Sigmoid colon (tissue), 7 donors: ENCODE data around the gene BST1. TPM values are rescaled to one million over a fixed set of nuclear protein-coding genes. Genes with fewer than 3 reads are reported as not detected.

Experiments
- DNase-seq: peaks from one replicate; pipeline ENCODE4 v3.0.0-alpha.2; 2019
- H3K27ac ChIP-seq, 4 donors: fragments of 200-600 bp; sonication (generic); one replicate each; pipeline ENCODE4 v1.5.1; 2016 to 2019; ENCODE audit warnings: mild to moderate bottlenecking in 1 of 4
- H3K27me3 ChIP-seq, 3 donors: fragments of 200-600 bp; sonication (generic); one replicate each; pipeline ENCODE4 v1.5.1; 2019; ENCODE audit warnings: mild to moderate bottlenecking in 1 of 3
- H3K36me3 ChIP-seq, 4 donors: fragments of 200-600 bp; sonication (generic); one replicate each; pipeline ENCODE4 v1.5.1; 2016 to 2019
- H3K4me1 ChIP-seq, 4 donors: fragments of 200-600 bp; sonication (generic); one replicate each; pipeline ENCODE4 v1.5.1; 2017 to 2019
- H3K4me3 ChIP-seq, 4 donors: fragments of 200-600 bp; sonication (generic); one replicate each; pipeline ENCODE4 v1.5.1; 2017 to 2019; ENCODE audit warnings: mild to moderate bottlenecking in 2 of 4, moderate library complexity in 1 of 4
- H3K9me3 ChIP-seq, 4 donors: fragments of 200-600 bp in 3 of 4; sonication (generic) in 3 of 4; one replicate each; pipeline versions ENCODE4 v1.5.1 to v1.6.1; 2013 to 2019
- EP300 ChIP-seq, 4 donors: sonication (generic); formaldehyde crosslinking; IDR thresholded peaks; one replicate each; pipeline ENCODE4 v1.6.1; 2017; ENCODE audit warnings: antibody characterized with exemption in 4 of 4
- POLR2A ChIP-seq, 2 donors: fragments of 450-650 bp; IDR thresholded peaks; one replicate each; pipeline ENCODE4 v1.6.1; 2016; ENCODE audit warnings: antibody characterized with exemption in 2 of 2, mild to moderate bottlenecking in 2 of 2, moderate library complexity in 2 of 2
- POLR2AphosphoS5 ChIP-seq, 4 donors: sonication (generic); formaldehyde crosslinking; IDR thresholded peaks; one replicate each; pipeline ENCODE4 v1.6.1; 2017; ENCODE audit warnings: antibody characterized with exemption in 4 of 4
- WGBS, 2 donors: extraction: QIAGEN DNeasy Blood & Tissue Kit; methylation state at CpG; one replicate each; pipeline ENCODE4 v1.1.7; 2013; 5-methylcytosine and 5-hydroxymethylcytosine counted together
- intact Hi-C: fragments of 100-400 bp; cut with DNase I; formaldehyde crosslinking; loops from one replicate; pipeline ENCODE4 v1.15.1; 2023
- polyA plus RNA-seq, 3 donors: library from polyadenylated mRNA; stranded (reverse); fragments of 200-250 nt; gene quantifications; one replicate each; pipeline ENCODE4 v1.2.3, GENCODE V29; 2013
- total RNA-seq, 4 donors: library from RNA; depleted of rRNA; stranded (reverse); fragments of >200 nt; gene quantifications; one replicate each; pipeline ENCODE4 v1.1.0, GENCODE V29; 2016
- TF ChIP-seq, protein P1 (sequence below), 4 experiments: fragments of 450-650 bp in 3 of 4; fragments of 200-600 bp in 1 of 4; IDR thresholded peaks; one replicate each; pipeline ENCODE4 v1.5.1; 2016 to 2019; ENCODE audit warnings: antibody characterized with exemption in 4 of 4, mild to moderate bottlenecking in 3 of 4, moderate library complexity in 2 of 4
- donor health status: healthy with polysubstance abuse.
- donor health status: Bipolar disorder and iron deficiency.
- donor health status: healthy.

The BST1 gene
- total and polyA plus RNA-seq, 7 donors = 4.8 to 11.8 (median 5.4) TPM

DNA sequence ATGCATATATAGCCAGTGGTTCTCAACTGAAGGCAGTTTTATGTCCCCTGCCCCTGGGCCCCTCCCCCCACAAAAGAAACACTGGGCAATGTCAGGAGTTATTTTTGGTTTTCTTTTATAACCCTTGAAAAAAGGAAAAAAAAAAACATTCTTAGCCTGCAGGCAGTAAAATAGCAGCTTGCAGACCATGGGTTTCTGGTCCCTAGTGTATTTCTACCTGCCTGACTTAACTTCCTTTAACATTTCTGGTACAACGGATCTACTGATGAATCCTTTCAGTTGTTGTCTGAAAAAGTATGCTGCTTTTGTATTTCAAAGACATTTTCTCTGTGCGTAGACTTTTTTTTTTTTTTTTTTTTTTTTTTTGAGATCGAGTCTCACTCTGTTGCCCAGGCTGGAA lies 32.3 kb upstream of the BST1 start:
- Histone ChIP-seq H3K4me3 (no peak overlapping the region), H3K4me1 (no peaks in the 10 kb centered on the region), H3K27me3 (no peaks in the 10 kb centered on the region), H3K36me3 (no peaks in the 10 kb centered on the region), H3K27ac (no peak overlapping the region), H3K9me3 (no peaks in the 10 kb centered on the region)
- no peak for TF ChIP-seq EP300 (IDR thresholded peaks at IDR 0.05)
- TF ChIP-seq, protein P1, sequence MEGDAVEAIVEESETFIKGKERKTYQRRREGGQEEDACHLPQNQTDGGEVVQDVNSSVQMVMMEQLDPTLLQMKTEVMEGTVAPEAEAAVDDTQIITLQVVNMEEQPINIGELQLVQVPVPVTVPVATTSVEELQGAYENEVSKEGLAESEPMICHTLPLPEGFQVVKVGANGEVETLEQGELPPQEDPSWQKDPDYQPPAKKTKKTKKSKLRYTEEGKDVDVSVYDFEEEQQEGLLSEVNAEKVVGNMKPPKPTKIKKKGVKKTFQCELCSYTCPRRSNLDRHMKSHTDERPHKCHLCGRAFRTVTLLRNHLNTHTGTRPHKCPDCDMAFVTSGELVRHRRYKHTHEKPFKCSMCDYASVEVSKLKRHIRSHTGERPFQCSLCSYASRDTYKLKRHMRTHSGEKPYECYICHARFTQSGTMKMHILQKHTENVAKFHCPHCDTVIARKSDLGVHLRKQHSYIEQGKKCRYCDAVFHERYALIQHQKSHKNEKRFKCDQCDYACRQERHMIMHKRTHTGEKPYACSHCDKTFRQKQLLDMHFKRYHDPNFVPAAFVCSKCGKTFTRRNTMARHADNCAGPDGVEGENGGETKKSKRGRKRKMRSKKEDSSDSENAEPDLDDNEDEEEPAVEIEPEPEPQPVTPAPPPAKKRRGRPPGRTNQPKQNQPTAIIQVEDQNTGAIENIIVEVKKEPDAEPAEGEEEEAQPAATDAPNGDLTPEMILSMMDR (IDR thresholded peaks at IDR 0.05) = no peak
- no peak for TF ChIP-seq POLR2A (IDR thresholded peaks at IDR 0.05)
- TF ChIP-seq POLR2AphosphoS5 (IDR thresholded peaks at IDR 0.05) = no peak
- intact Hi-C loops = no loop called here
- DNase-seq = no peak
- 71 to 98% methylated on average over 3 of the region's 3 CpGs for WGBS, 2 donors

DNA sequence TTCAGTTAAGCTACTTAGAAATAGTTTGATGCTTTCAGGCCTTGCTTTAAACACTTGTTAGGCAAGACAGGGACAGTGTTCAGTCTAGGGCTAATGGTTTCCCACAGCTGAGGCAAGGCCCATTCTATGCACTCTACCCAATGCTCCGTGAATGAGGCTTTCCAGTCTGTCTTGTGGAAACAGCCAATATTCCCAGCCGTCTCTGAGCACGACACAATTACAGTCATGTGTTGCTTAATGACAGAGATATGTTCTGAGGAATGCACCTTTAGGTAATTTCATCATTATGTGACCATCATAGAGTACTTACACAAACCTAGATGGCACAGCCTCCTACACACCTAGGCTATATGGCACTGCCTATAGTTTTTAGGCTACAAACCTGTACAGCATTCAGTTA lies 30.8 kb upstream of the BST1 start:
- intact Hi-C loops = no loop called here
- Histone ChIP-seq H3K27ac (no peak overlapping the region), H3K4me1 (no peaks in the 10 kb centered on the region), H3K4me3 (no peak overlapping the region), H3K27me3 (no peaks in the 10 kb centered on the region), H3K36me3 (no peaks in the 10 kb centered on the region), H3K9me3 (no peaks in the 10 kb centered on the region)
- 96 to 97% methylated on average over 3 of the region's 3 CpGs for WGBS, 2 donors
- TF ChIP-seq EP300 (IDR thresholded peaks at IDR 0.05) (no peak), POLR2AphosphoS5 (IDR thresholded peaks at IDR 0.05) (no peak), POLR2A (IDR thresholded peaks at IDR 0.05) (no peak)
- TF ChIP-seq, protein P1 (IDR thresholded peaks at IDR 0.05) = no peak
- DNase-seq = no peak

DNA sequence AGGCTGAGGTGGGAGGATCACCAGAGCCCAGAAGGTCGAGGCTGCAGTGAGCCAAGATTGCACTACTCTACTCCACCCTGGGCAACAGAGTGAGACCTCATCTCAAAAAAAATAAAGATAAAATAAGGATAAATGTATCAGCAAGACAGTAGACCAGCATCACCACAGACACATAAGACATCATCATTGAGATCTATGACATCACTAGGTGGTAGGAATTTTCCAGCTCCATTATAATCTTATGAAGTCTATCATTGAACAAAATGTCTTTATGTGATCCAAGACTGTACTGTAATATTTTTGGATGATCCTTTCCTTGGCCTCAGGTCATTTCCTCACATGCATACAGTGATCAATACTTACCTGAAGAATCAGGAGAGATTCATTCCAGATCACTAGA lies 29.5 kb upstream of the BST1 start:
- Histone ChIP-seq H3K9me3 (no peaks in the 10 kb centered on the region), H3K36me3 (no peaks in the 10 kb centered on the region), H3K27ac (no peak overlapping the region), H3K4me3 (no peak overlapping the region), H3K4me1 (no peaks in the 10 kb centered on the region), H3K27me3 (no peaks in the 10 kb centered on the region)
- no peak for TF ChIP-seq EP300 (IDR thresholded peaks at IDR 0.05)
- no peak for TF ChIP-seq POLR2AphosphoS5 (IDR thresholded peaks at IDR 0.05)
- TF ChIP-seq POLR2A (IDR thresholded peaks at IDR 0.05) = no peak
- TF ChIP-seq, protein P1 (IDR thresholded peaks at IDR 0.05) = no peak
- WGBS, 2 donors = 98 to 100% methylated on average over 1 of the region's 1 CpG
- intact Hi-C loops = no loop called here
- DNase-seq = no peak

DNA sequence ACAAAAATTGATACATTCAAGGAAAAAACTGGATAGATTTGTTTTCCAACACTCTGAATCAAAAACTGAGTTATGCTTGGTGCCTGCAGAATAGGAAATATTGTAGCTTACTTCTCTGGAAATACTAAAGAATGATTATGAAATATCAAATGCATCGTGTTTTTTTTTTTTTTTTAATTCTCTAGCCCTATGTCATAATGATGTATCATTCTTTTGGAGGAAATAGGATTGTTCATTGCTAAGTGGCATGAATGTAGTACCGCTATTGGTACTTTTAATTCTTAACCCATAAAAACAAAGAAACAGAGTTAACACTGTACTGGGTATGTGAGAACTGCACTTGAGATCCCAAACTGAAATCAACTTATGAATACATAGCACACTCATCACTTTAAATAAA lies 28.8 kb upstream of the BST1 start:
- no peak overlapping the region for H3K4me3 ChIP-seq
- no peaks in the 10 kb centered on the region for H3K27me3 ChIP-seq
- TF ChIP-seq EP300 (IDR thresholded peaks at IDR 0.05) (no peak), POLR2A (IDR thresholded peaks at IDR 0.05) (no peak), POLR2AphosphoS5 (IDR thresholded peaks at IDR 0.05) (no peak)
- TF ChIP-seq, protein P1 (IDR thresholded peaks at IDR 0.05) = no peak
- no peak overlapping the region for H3K27ac ChIP-seq
- no peak for DNase-seq
- no peaks in the 10 kb centered on the region for H3K4me1 ChIP-seq
- no peaks in the 10 kb centered on the region for H3K36me3 ChIP-seq
- intact Hi-C loops = no loop called here
- WGBS, 2 donors = 87 to 96% methylated on average over 2 of the region's 2 CpGs
- H3K9me3 ChIP-seq = no peaks in the 10 kb centered on the region

DNA sequence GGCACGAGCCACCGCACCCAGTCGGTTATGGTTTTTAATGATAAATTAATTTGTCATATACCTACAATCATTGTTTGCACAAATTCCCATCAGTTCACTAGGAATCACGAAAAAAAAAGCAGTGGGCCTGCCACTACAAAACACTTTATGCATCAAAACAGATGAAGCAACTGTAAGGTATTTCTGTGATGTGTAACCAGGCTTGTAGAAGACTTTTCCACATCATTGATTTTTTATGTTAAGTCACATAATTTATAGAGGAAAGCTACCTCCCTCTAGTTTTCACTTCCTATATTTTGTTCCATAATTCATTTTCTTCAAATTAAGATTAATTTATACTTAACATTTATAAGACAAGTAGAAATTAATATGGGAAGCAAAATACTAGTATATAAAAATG lies 27.9 kb upstream of the BST1 start:
- no peak for DNase-seq
- TF ChIP-seq POLR2AphosphoS5 (IDR thresholded peaks at IDR 0.05) (no peak), EP300 (IDR thresholded peaks at IDR 0.05) (no peak)
- no peak overlapping the region for H3K4me3 ChIP-seq
- H3K36me3 ChIP-seq = no peaks in the 10 kb centered on the region
- H3K4me1 ChIP-seq = no peaks in the 10 kb centered on the region
- H3K27me3 ChIP-seq = no peaks in the 10 kb centered on the region
- H3K27ac ChIP-seq = no peak overlapping the region
- intact Hi-C loops = no loop called here
- H3K9me3 ChIP-seq = no peaks in the 10 kb centered on the region
- WGBS, 2 donors = 90 to 95% methylated on average over 4 of the region's 4 CpGs
